Liver (tissue), 9 donors: Measurements from ENCODE around the gene DGKA. TPM values are rescaled to one million over a fixed set of nuclear protein-coding genes. Genes with fewer than 3 reads are reported as not detected.

ENCODE experiments used
- DNase-seq: peaks from one replicate; pipeline ENCODE4 v3.0.0-alpha.2; 2017; ENCODE audit warnings: low spot score
- H3K27ac ChIP-seq, 2 donors: one replicate each; pipeline ENCODE4 v1.7.0; 2013; ENCODE audit warnings: inconsistent platforms in 2 of 2, low read length in 2 of 2, control low read depth in 1 of 2, low read depth in 1 of 2, mild to moderate bottlenecking in 1 of 2
- H3K27me3 ChIP-seq, 4 donors: one replicate each; pipeline versions ENCODE4 v1.6.1 to v1.7.0; 2013; ENCODE audit warnings: low read length in 3 of 4, inconsistent platforms in 1 of 4, mild to moderate bottlenecking in 1 of 4, moderate library complexity in 1 of 4; ENCODE audit not compliant: control insufficient read depth in 4 of 4, insufficient read depth in 4 of 4
- H3K36me3 ChIP-seq, 4 donors: one replicate each; pipeline versions ENCODE4 v1.6.1 to v1.7.0; 2013; ENCODE audit warnings: low read length in 3 of 4, mild to moderate bottlenecking in 3 of 4, low read depth in 1 of 4, moderate library complexity in 1 of 4; ENCODE audit not compliant: control insufficient read depth in 4 of 4, insufficient read depth in 3 of 4
- H3K4me1 ChIP-seq, 4 donors: one replicate each; pipeline versions ENCODE4 v1.6.1 to v1.7.0; 2013; ENCODE audit warnings: low read length in 3 of 4, mild to moderate bottlenecking in 3 of 4, moderate library complexity in 1 of 4; ENCODE audit not compliant: control insufficient read depth in 4 of 4, insufficient read depth in 4 of 4
- H3K4me3 ChIP-seq, 3 donors: one replicate each; pipeline versions ENCODE4 v1.6.1 to v1.7.0; 2013; ENCODE audit warnings: low read length in 3 of 3, control low read depth in 1 of 3, low read depth in 1 of 3, mild to moderate bottlenecking in 1 of 3
- H3K9ac ChIP-seq, 2 donors: one replicate each; pipeline ENCODE4 v1.7.0; 2013; ENCODE audit warnings: low read length in 2 of 2, mild to moderate bottlenecking in 2 of 2, moderate library complexity in 2 of 2, control low read depth in 1 of 2, low read depth in 1 of 2
- H3K9me3 ChIP-seq, 4 donors: one replicate each; pipeline versions ENCODE4 v1.6.1 to v1.7.0; 2013; ENCODE audit warnings: low read length in 3 of 4; ENCODE audit not compliant: control insufficient read depth in 4 of 4
- ATF3 ChIP-seq: IDR thresholded peaks from 2 replicates; pipeline ENCODE4 v1.6.1; 2016; ENCODE audit warnings: antibody characterized with exemption
- CTCF ChIP-seq: fragments of 150-350 bp; IDR thresholded peaks from 2 replicates; pipeline ENCODE4 v1.5.1; 2017; ENCODE audit warnings: improper control_type of control experiment, low read depth, low read length; ENCODE audit not compliant: missing input control
- EGR1 ChIP-seq, 2 donors: IDR thresholded peaks; 2 replicates each; pipeline ENCODE4 v1.6.1; 2016 to 2018; ENCODE audit warnings: antibody characterized with exemption in 2 of 2, low read depth in 2 of 2
- FOXA1 ChIP-seq: IDR thresholded peaks from 2 replicates; pipeline ENCODE4 v1.6.1; 2016; ENCODE audit warnings: antibody characterized with exemption
- HNF4G ChIP-seq: IDR thresholded peaks from 2 replicates; pipeline ENCODE4 v1.6.1; 2016; ENCODE audit warnings: antibody characterized with exemption
- JUND ChIP-seq, 2 donors: IDR thresholded peaks; 2 replicates each; pipeline ENCODE4 v1.6.1; 2016; ENCODE audit warnings: antibody characterized with exemption in 2 of 2
- MAX ChIP-seq: IDR thresholded peaks from 2 replicates; pipeline ENCODE4 v1.6.1; 2016; ENCODE audit warnings: antibody characterized with exemption
- RAD21 ChIP-seq, 2 donors: IDR thresholded peaks; 2 replicates each; pipeline ENCODE4 v1.6.1; 2016; ENCODE audit warnings: antibody characterized with exemption in 2 of 2, mild to moderate bottlenecking in 2 of 2
- REST ChIP-seq: IDR thresholded peaks from 2 replicates; pipeline ENCODE4 v1.6.1; 2016; ENCODE audit warnings: antibody characterized with exemption, mild to moderate bottlenecking
- SP1 ChIP-seq: IDR thresholded peaks from 2 replicates; pipeline ENCODE4 v1.6.1; 2018; ENCODE audit warnings: antibody characterized with exemption, mild to moderate bottlenecking
- TAF1 ChIP-seq: conservative IDR thresholded peaks from 2 replicates; pipeline ENCODE4 v1.6.1; 2016; ENCODE audit warnings: antibody characterized with exemption, mild to moderate bottlenecking
- YY1 ChIP-seq: IDR thresholded peaks from 2 replicates; pipeline ENCODE4 v1.6.1; 2016; ENCODE audit warnings: antibody characterized with exemption, mild to moderate bottlenecking
- ZBTB33 ChIP-seq: IDR thresholded peaks from 2 replicates; pipeline ENCODE4 v1.6.1; 2016; ENCODE audit warnings: antibody characterized with exemption
- WGBS: extraction: QIAGEN DNeasy Blood & Tissue Kit; methylation state at CpG from one replicate; pipeline ENCODE4 v1.1.7; 2013; 5-methylcytosine and 5-hydroxymethylcytosine counted together
- polyA plus RNA-seq, 2 donors: library from polyadenylated mRNA; stranded (reverse) in 1 of 2; unstranded in 1 of 2; fragments of 200-250 nt in 1 of 2; fragments of >200 nt in 1 of 2; fragmentation: Nextera tagmentation in 1 of 2; extraction: Ambion mirVana in 1 of 2; gene quantifications; one replicate each; pipeline versions ENCODE4 v1.2.1 to v1.2.3, GENCODE V29; 2013 to 2015
- total RNA-seq, 2 donors: library from RNA; depleted of rRNA; stranded (reverse); fragments of >200 nt; gene quantifications; one replicate each; pipeline ENCODE4 v1.2.3, GENCODE V29; 2014
- donor health status: healthy.
- donor health status: healthy.
- donor health status: healthy.
- donor health status: healthy.
- donor health status: healthy.

DGKA gene
- total and polyA plus RNA-seq, 4 donors: 2.1 to 10.5 (median 5.1) TPM

- TF ChIP-seq REST: no peak
- no peak for TF ChIP-seq ZBTB33
- TF ChIP-seq HNF4G: no peak
- no peak for TF ChIP-seq RAD21 (IDR thresholded peaks at IDR 0.05)
Observed at GRCh38 chr12:55982319-55982936, 51.5 kb downstream of the DGKA start (continued).

- Histone ChIP-seq H3K9ac (no peak overlapping the region), H3K36me3 (peaks cover 12 to 33% (median 20%) of the 10 kb centered on the region in 4 donors), H3K9me3 (no peaks in the 10 kb centered on the region), H3K4me3 (no peak overlapping the region), H3K27ac (no peak overlapping the region), H3K27me3 (no peaks in the 10 kb centered on the region), H3K4me1 (peaks cover 0 to 1% (median 0%) of the 10 kb centered on the region in 4 donors)
- 87% methylated on average over 4 of the region's 4 CpGs for WGBS
- DNase-seq: no peak
- TF ChIP-seq HNF4G: no peak
- no peak for TF ChIP-seq FOXA1
- no peak for TF ChIP-seq TAF1
- TF ChIP-seq SP1: no peak
- no peak for TF ChIP-seq ZBTB33
- no peak for TF ChIP-seq YY1
Observed at GRCh38 chr12:55983232-55983842, 52.4 kb downstream of the DGKA start.

GRCh38 chr12:55984861-55985260, 53.9 kb downstream of the DGKA start:
- 72% methylated on average over 2 of the region's 2 CpGs for whole genome bisulfite sequencing
- H3K27me3 ChIP-seq: no peaks in the 10 kb centered on the region
- no peak overlapping the region for H3K9ac ChIP-seq
- H3K9me3 ChIP-seq: no peaks in the 10 kb centered on the region
- H3K36me3 ChIP-seq: peaks cover 12 to 41% (median 23%) of the 10 kb centered on the region in 4 donors
- peaks cover 0 to 1% (median 0%) of the 10 kb centered on the region in 4 donors for H3K4me1 ChIP-seq
- no peak for DNase-seq
- no peak overlapping the region for H3K4me3 ChIP-seq
- H3K27ac ChIP-seq: no peak overlapping the region
- TF ChIP-seq JUND (IDR thresholded peaks at IDR 0.05): no peak
- TF ChIP-seq SP1: no peak
- no peak for TF ChIP-seq EGR1 (IDR thresholded peaks at IDR 0.05; ENCODE audit: low read depth in 2 of 2)
- TF ChIP-seq TAF1: no peak
- no peak for TF ChIP-seq REST
- no peak for TF ChIP-seq CTCF
- no peak for TF ChIP-seq YY1
- no peak for TF ChIP-seq MAX
- TF ChIP-seq RAD21 (IDR thresholded peaks at IDR 0.05): no peak
- no peak for TF ChIP-seq ATF3
